GM12878 (cell line): ENCODE measurements around the gene DNAH9. TPM values are rescaled to one million over a fixed set of nuclear protein-coding genes. Genes with fewer than 3 reads are reported as not detected.

Experiments
- ATAC-seq: fragments of 200-7000 bp; cut with Tn5 transposase; 3 replicates; pipeline ENCODE4 v1.9.1; 2020; ENCODE audit warnings: mild to moderate bottlenecking, moderate library complexity
- BruUV-seq: library from RNA; stranded (reverse); fragments of 400-500 nt; replicated peaks from 2 replicates; lab custom pipeline; 2021; lab: Mats Ljungman, UMichigan
- CTCF ChIA-PET: fragments of 300-600 bp; sonication (Branson Sonifier 250); formaldehyde crosslinking; extraction: SDS; loops from one replicate; lab custom pipeline; 2021; ENCODE audit warnings: inconsistent platforms; lab: Yijun Ruan, JAX
- POLR2A ChIA-PET: fragments of 350-600 bp; formaldehyde crosslinking; extraction: SDS; loops from one replicate; lab custom pipeline; 2021; ENCODE audit warnings: inconsistent platforms; lab: Charles Lee
- RAD21 ChIA-PET: fragments of 300-600 bp; sonication (Branson Sonifier 250); formaldehyde crosslinking; loops from one replicate; lab custom pipeline; 2023; ENCODE audit warnings: antibody characterized with exemption; ENCODE audit not compliant: unreplicated experiment; lab: Charles Lee
- SMC1A ChIA-PET: fragments of 300-600 bp; sonication (Branson Sonifier 250); formaldehyde crosslinking; loops from one replicate; lab custom pipeline; 2023; ENCODE audit not compliant: unreplicated experiment, uncharacterized antibody; lab: Charles Lee
- DNase-seq: peaks from one replicate; pipeline ENCODE4 v3.0.0-alpha.2; 2011; ENCODE audit warnings: low read depth, low spot score
- FAIRE-seq: peaks from 3 replicates; lab custom pipeline; 2011; peaks lifted over from hg19 to GRCh38; lab: Jason Lieb, UNC
- H2AFZ ChIP-seq: 2 replicates; pipeline ENCODE4 v1.6.0; 2011; ENCODE audit warnings: low read depth, low read length, control low read depth; ENCODE audit not compliant: control insufficient read depth
- H3K27ac ChIP-seq: 2 replicates; pipeline ENCODE4 v1.5.1; 2011; ENCODE audit warnings: control low read depth; ENCODE audit not compliant: control insufficient read depth, insufficient read depth
- H3K27me3 ChIP-seq, 2 experiments: replicated peaks in 1 of 2; 2 replicates each; pipeline versions ENCODE4 v1.6.0 to v1.6.1; 2011; ENCODE audit warnings: low read length in 1 of 2; ENCODE audit not compliant: control insufficient read depth in 2 of 2, insufficient read depth in 2 of 2
- H3K36me3 ChIP-seq, 2 experiments: 2 replicates each; pipeline ENCODE4 v1.5.1; 2011; ENCODE audit warnings: low read length in 1 of 2; ENCODE audit not compliant: control insufficient read depth in 2 of 2, insufficient read depth in 2 of 2
- H3K4me1 ChIP-seq: 2 replicates; pipeline ENCODE4 v1.6.1; 2011; ENCODE audit warnings: mild to moderate bottlenecking, low read length, moderate library complexity, mixed read lengths; ENCODE audit not compliant: control insufficient read depth, insufficient read depth
- H3K4me2 ChIP-seq: 2 replicates; pipeline ENCODE4 v1.6.0; 2011; ENCODE audit warnings: control low read depth; ENCODE audit not compliant: control insufficient read depth, insufficient read depth
- H3K4me3 ChIP-seq: fragments of 200-600 bp; sonication (generic); 2 replicates; pipeline ENCODE4 v1.5.1; 2016
- H3K79me2 ChIP-seq: 2 replicates; pipeline ENCODE4 v1.6.0; 2011; ENCODE audit warnings: low read length; ENCODE audit not compliant: control insufficient read depth, insufficient read depth
- H3K9ac ChIP-seq: 2 replicates; pipeline ENCODE4 v1.8.0; 2011; ENCODE audit warnings: low read length, control low read depth, mixed read lengths; ENCODE audit not compliant: control insufficient read depth, insufficient read depth
- H3K9me3 ChIP-seq: replicated peaks from 3 replicates; pipeline ENCODE4 v1.5.1; 2011; ENCODE audit warnings: mild to moderate bottlenecking, low read length; ENCODE audit not compliant: control insufficient read depth, insufficient read depth
- H4K20me1 ChIP-seq: 2 replicates; pipeline ENCODE4 v1.6.0; 2011; ENCODE audit not compliant: control insufficient read depth, insufficient read depth
- CHD1 ChIP-seq: IDR thresholded peaks from 2 replicates; pipeline ENCODE4 v1.6.1; 2012; ENCODE audit warnings: low read depth, low read length, improper control_type of control experiment
- CHD2 ChIP-seq: IDR thresholded peaks from 2 replicates; pipeline ENCODE4 v1.6.1; 2011; ENCODE audit warnings: low read depth, low read length, improper control_type of control experiment, borderline replicate concordance
- DPF2 ChIP-seq: fragments of 450-650 bp; IDR thresholded peaks from 2 replicates; pipeline ENCODE4 v1.6.1; 2017; ENCODE audit warnings: mild to moderate bottlenecking
- EED ChIP-seq: sonication (generic); IDR thresholded peaks from 2 replicates; pipeline ENCODE4 v1.6.1; 2016; ENCODE audit warnings: antibody characterized with exemption, low read depth
- FOXK2 ChIP-seq: fragments of 450-650 bp; IDR thresholded peaks from 2 replicates; pipeline ENCODE4 v1.6.1; 2017; ENCODE audit warnings: mild to moderate bottlenecking, moderate library complexity
- KAT2A ChIP-seq: conservative IDR thresholded peaks from 2 replicates; pipeline ENCODE4 v1.6.1; 2011; ENCODE audit warnings: low read depth, low read length; ENCODE audit not compliant: control insufficient read depth
- MLLT1 ChIP-seq: fragments of 450-650 bp; IDR thresholded peaks from 2 replicates; pipeline ENCODE4 v1.6.1; 2016; ENCODE audit warnings: mild to moderate bottlenecking
- RAD51 ChIP-seq: fragments of 450-650 bp; IDR thresholded peaks from 2 replicates; pipeline ENCODE4 v1.6.1; 2016; ENCODE audit warnings: moderate library complexity, mild to moderate bottlenecking, inconsistent platforms
- RBBP5 ChIP-seq: fragments of 200-600 bp; sonication (generic); conservative IDR thresholded peaks from 2 replicates; pipeline ENCODE4 v1.6.1; 2016
- SIX5 ChIP-seq: IDR thresholded peaks from 2 replicates; pipeline ENCODE4 v1.6.1; 2011; ENCODE audit warnings: mild to moderate bottlenecking, low read depth, low read length, moderate library complexity; ENCODE audit not compliant: severe bottlenecking
- SUZ12 ChIP-seq: fragments of 200-600 bp; sonication (generic); IDR thresholded peaks from one replicate; pipeline ENCODE4 v1.6.1; 2018; ENCODE audit warnings: antibody characterized with exemption, mild to moderate bottlenecking; ENCODE audit not compliant: unreplicated experiment
- WRNIP1 ChIP-seq: IDR thresholded peaks from 2 replicates; pipeline ENCODE4 v1.6.1; 2011; ENCODE audit warnings: low read depth, low read length, improper control_type of control experiment, borderline replicate concordance
- ZNF207 ChIP-seq: fragments of 450-650 bp; IDR thresholded peaks from 2 replicates; pipeline ENCODE4 v1.6.1; 2014; ENCODE audit warnings: antibody characterized with exemption, mild to moderate bottlenecking, borderline replicate concordance
- WGBS: methylation state at CpG from one replicate; pipeline ENCODE4 v1.1.6; 2016; ENCODE audit warnings: low lambda C conversion rate; ENCODE audit not compliant: insufficient replicate concordance, insufficient coverage; ENCODE audit errors: missing lambda C conversion rate; 5-methylcytosine and 5-hydroxymethylcytosine counted together
- in situ Hi-C: fragments of 300-500 bp; cut with MboI; formaldehyde crosslinking; loops from 9 replicates; pipeline ENCODE4 v1.14.3; 2018; ENCODE audit warnings: mixed read lengths
- intact Hi-C: fragments of 100-400 bp; cut with micrococcal nuclease; formaldehyde crosslinking; loops from one replicate; pipeline ENCODE4 v1.14.2; 2022; ENCODE audit not compliant: unreplicated experiment
- polyA plus RNA-seq, 11 experiments: library from polyadenylated mRNA; depleted of rRNA in 4 of 11; unstranded in 6 of 11; stranded (reverse) in 5 of 11; fragments of >200 nt; fragmentation: Nextera tagmentation in 4 of 11; fragmentation: Illumina TruSeq in 1 of 11; extraction: Ambion mirVana in 4 of 11; extraction: Trizol in 1 of 11; gene quantifications; 1 replicate in 1 of 11; 2 replicates in 10 of 11; pipeline versions ENCODE4 v1.2.1 to v1.2.3, GENCODE V29; 2011 to 2016; ENCODE audit warnings: inconsistent platforms in 2 of 11, missing spikeins in 2 of 11, low read depth in 1 of 11
- total RNA-seq, 4 experiments: library from RNA; depleted of rRNA in 3 of 4; stranded (reverse); fragments of >200 nt in 3 of 4; fragmentation: Illumina TruSeq in 1 of 4; extraction: Trizol in 1 of 4; gene quantifications; 2 replicates each; pipeline versions ENCODE4 v1.2.1 to v1.2.3, GENCODE V29; 2013 to 2021
- TF ChIP-seq, protein P1 (sequence below): fragments of 450-650 bp; formaldehyde crosslinking; IDR thresholded peaks from 2 replicates; pipeline ENCODE4 v1.4.0; 2022; ENCODE audit warnings: mild to moderate bottlenecking, moderate library complexity

Gene DNAH9
- total and polyA plus RNA-seq, 10 of the 15 experiments (the other 5 are each of a cell fraction or from before 2014, with no cell fraction given): 0.10 to 0.40 (median 0.19) TPM; not detected in 7

- Histone ChIP-seq H3K4me3 (no peak overlapping the region), H4K20me1 (no peaks in the 10 kb centered on the region), H3K79me2 (no peaks in the 10 kb centered on the region), H3K4me1 (no peaks in the 10 kb centered on the region), H3K27me3 (no peaks in the 10 kb centered on the region), H2AFZ (no peak overlapping the region), H3K9me3 (no peaks in the 10 kb centered on the region; the same call in 2 of the 3 replicates), H3K9ac (no peak overlapping the region), H3K36me3 (no peaks in the 10 kb centered on the region), H3K4me2 (no peak overlapping the region), H3K27ac (no peak overlapping the region)
- no TSS peak for BruUV-seq
- intact Hi-C loops (no loop called here), in situ Hi-C loops (no loop called here)
- POLR2A ChIA-PET: no interaction called here
- ATAC-seq (no peak), DNase-seq (no peak), FAIRE-seq (no peak)
- CTCF ChIA-PET: no interaction called here
- 0% methylated on average over 1 of the region's 1 CpG for WGBS
- TF ChIP-seq SIX5: no peak
- no peak for TF ChIP-seq EED
- no peak for TF ChIP-seq ZNF207
- TF ChIP-seq DPF2: no peak
- RAD21 ChIA-PET: no interaction called here
- SMC1A ChIA-PET: no interaction called here
These were observed 45.1 kb upstream of the DNAH9 start for GRCh38 chr17:11553135-11553534.

- Histone ChIP-seq H3K27ac (no peak overlapping the region), H3K27me3 (no peaks in the 10 kb centered on the region), H3K4me3 (no peak overlapping the region), H3K4me2 (no peak overlapping the region), H3K9me3 (no peaks in the 10 kb centered on the region; the same call in 2 of the 3 replicates), H3K36me3 (no peaks in the 10 kb centered on the region), H3K4me1 (no peaks in the 10 kb centered on the region), H2AFZ (no peak overlapping the region), H4K20me1 (no peaks in the 10 kb centered on the region), H3K79me2 (no peaks in the 10 kb centered on the region), H3K9ac (no peak overlapping the region)
- ChIA-PET RAD21 (no interaction called here), POLR2A (no interaction called here), CTCF (no interaction called here), SMC1A (no interaction called here)
- no peak for DNase-seq
- in situ Hi-C loops: no loop called here
- no peak for ATAC-seq
- 0% methylated on average over 1 of the region's 1 CpG for WGBS
- intact Hi-C loops: no loop called here
- no peak for FAIRE-seq
- BruUV-seq: no TSS peak
- TF ChIP-seq CHD2: no peak
- no peak for TF ChIP-seq SUZ12
- TF ChIP-seq EED: no peak
- TF ChIP-seq CHD1: no peak
- no peak for TF ChIP-seq MLLT1
- no peak for TF ChIP-seq KAT2A
- no peak for TF ChIP-seq RAD51
- TF ChIP-seq WRNIP1: no peak
- TF ChIP-seq RBBP5: no peak
- TF ChIP-seq, protein P1, sequence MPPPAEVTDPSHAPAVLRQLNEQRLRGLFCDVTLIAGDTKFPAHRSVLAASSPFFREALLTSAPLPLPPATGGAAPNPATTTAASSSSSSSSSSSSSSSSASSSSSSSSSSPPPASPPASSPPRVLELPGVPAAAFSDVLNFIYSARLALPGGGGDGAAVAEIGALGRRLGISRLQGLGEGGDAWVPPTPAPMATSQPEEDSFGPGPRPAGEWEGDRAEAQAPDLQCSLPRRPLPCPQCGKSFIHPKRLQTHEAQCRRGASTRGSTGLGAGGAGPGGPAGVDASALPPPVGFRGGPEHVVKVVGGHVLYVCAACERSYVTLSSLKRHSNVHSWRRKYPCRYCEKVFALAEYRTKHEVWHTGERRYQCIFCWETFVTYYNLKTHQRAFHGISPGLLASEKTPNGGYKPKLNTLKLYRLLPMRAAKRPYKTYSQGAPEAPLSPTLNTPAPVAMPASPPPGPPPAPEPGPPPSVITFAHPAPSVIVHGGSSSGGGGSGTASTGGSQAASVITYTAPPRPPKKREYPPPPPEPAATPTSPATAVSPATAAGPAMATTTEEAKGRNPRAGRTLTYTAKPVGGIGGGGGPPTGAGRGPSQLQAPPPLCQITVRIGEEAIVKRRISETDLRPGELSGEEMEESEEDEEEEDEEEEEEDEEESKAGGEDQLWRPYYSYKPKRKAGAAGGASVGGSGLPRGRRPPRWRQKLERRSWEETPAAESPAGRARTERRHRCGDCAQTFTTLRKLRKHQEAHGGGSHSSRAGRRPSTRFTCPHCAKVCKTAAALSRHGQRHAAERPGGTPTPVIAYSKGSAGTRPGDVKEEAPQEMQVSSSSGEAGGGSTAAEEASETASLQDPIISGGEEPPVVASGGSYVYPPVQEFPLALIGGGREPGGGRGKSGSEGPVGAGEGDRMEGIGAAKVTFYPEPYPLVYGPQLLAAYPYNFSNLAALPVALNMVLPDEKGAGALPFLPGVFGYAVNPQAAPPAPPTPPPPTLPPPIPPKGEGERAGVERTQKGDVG: no peak
- TF ChIP-seq FOXK2: no peak
These were observed 44.2 kb upstream of the DNAH9 start for GRCh38 chr17:11554042-11554441.
